WTC11 (cell line): ENCODE data around the gene SORL1. TPM values are rescaled to one million over a fixed set of nuclear protein-coding genes. Genes with fewer than 3 reads are reported as not detected.
A peak's percentile ranks its signal among the peaks of the same experiment; 100 is the strongest.

Experiments
- ATAC-seq: fragments of 200-7000 bp; cut with Tn5 transposase; 2 replicates; pipeline ENCODE4 v1.10.0; 2021; ENCODE audit warnings: mild to moderate bottlenecking, moderate library complexity
- CTCF ChIA-PET: fragments of 300-600 bp; sonication (Branson Sonifier 250); formaldehyde crosslinking; loops from one replicate; lab custom pipeline; 2021; ENCODE audit warnings: antibody characterized with exemption; lab: Charles Lee
- POLR2A ChIA-PET: fragments of 350-600 bp; sonication (Branson Sonifier 250); formaldehyde crosslinking; loops from one replicate; lab custom pipeline; 2021; ENCODE audit warnings: antibody characterized with exemption; lab: Charles Lee
- DNase-seq: peaks from one replicate; pipeline ENCODE4 v3.0.0; 2021; ENCODE audit warnings: low spot score
- H3K27ac Mint-ChIP-seq: 2 replicates; pipeline ENCODE4 v1.8.0; 2021; ENCODE audit warnings: mixed read lengths
- H3K27me3 Mint-ChIP-seq: 2 replicates; pipeline ENCODE4 v1.8.0; 2021; ENCODE audit warnings: low read depth, mild to moderate bottlenecking, moderate library complexity, mixed read lengths
- H3K36me3 Mint-ChIP-seq: 2 replicates; pipeline ENCODE4 v1.8.0; 2021; ENCODE audit warnings: mixed read lengths
- H3K4me1 Mint-ChIP-seq: 2 replicates; pipeline ENCODE4 v1.8.0; 2022; ENCODE audit warnings: mixed read lengths
- H3K4me3 Mint-ChIP-seq: 2 replicates; pipeline ENCODE4 v1.8.0; 2021; ENCODE audit warnings: mild to moderate bottlenecking, moderate library complexity, mixed read lengths
- H3K9me3 Mint-ChIP-seq: 2 replicates; pipeline ENCODE4 v1.8.0; 2021; ENCODE audit warnings: mixed read lengths
- CREB1 ChIP-seq: sonication (generic); formaldehyde crosslinking; IDR thresholded peaks from 2 replicates; pipeline ENCODE4 v1.8.0; 2023; ENCODE audit warnings: mild to moderate bottlenecking, missing genetic modification reagents
- CREM ChIP-seq: sonication (generic); formaldehyde crosslinking; IDR thresholded peaks from 2 replicates; pipeline ENCODE4 v1.8.1; 2022; ENCODE audit warnings: mild to moderate bottlenecking, missing genetic modification reagents, moderate library complexity
- EMX1 ChIP-seq: fragments of 250-450 bp; sonication (Bioruptor Pico); IDR thresholded peaks from 2 replicates; pipeline ENCODE4 v1.8.0; 2021; ENCODE audit warnings: mild to moderate bottlenecking
- ESRRA ChIP-seq: sonication (generic); formaldehyde crosslinking; IDR thresholded peaks from 2 replicates; pipeline ENCODE4 v1.8.1; 2022; ENCODE audit warnings: mild to moderate bottlenecking, missing genetic modification reagents, borderline replicate concordance
- ETV6 ChIP-seq: sonication (generic); formaldehyde crosslinking; IDR thresholded peaks from 2 replicates; pipeline ENCODE4 v1.8.1; 2022; ENCODE audit warnings: mild to moderate bottlenecking, missing genetic modification reagents
- GTF2I ChIP-seq: fragments of 250-450 bp; sonication (Bioruptor Pico); conservative IDR thresholded peaks from 2 replicates; pipeline ENCODE4 v1.4.0; 2021; ENCODE audit warnings: mild to moderate bottlenecking
- IRF2 ChIP-seq: sonication (generic); formaldehyde crosslinking; IDR thresholded peaks from 2 replicates; pipeline ENCODE4 v1.8.0; 2022; ENCODE audit warnings: low read depth, missing genetic modification reagents, borderline replicate concordance
- KAT7 ChIP-seq: sonication (generic); formaldehyde crosslinking; IDR thresholded peaks from 2 replicates; pipeline ENCODE4 v1.8.1; 2023; ENCODE audit warnings: missing genetic modification reagents, mild to moderate bottlenecking, borderline replicate concordance
- MXD4 ChIP-seq: fragments of 250-450 bp; sonication (Bioruptor Pico); IDR thresholded peaks from 2 replicates; pipeline ENCODE4 v1.8.0; 2021; ENCODE audit warnings: mild to moderate bottlenecking, moderate library complexity, borderline replicate concordance
- NFATC4 ChIP-seq: fragments of 250-450 bp; sonication (Bioruptor Pico); IDR thresholded peaks from 2 replicates; pipeline ENCODE4 v1.9.0; 2021; ENCODE audit warnings: mild to moderate bottlenecking
- TCF7 ChIP-seq: sonication (generic); formaldehyde crosslinking; IDR thresholded peaks from 2 replicates; pipeline ENCODE4 v1.8.0; 2022; ENCODE audit warnings: mild to moderate bottlenecking, low read depth, missing genetic modification reagents, moderate library complexity
- ZNF317 ChIP-seq: sonication (generic); formaldehyde crosslinking; IDR thresholded peaks from 2 replicates; pipeline ENCODE4 v1.8.1; 2023; ENCODE audit warnings: low read depth, mild to moderate bottlenecking, moderate library complexity, missing genetic modification reagents, borderline replicate concordance
- total RNA-seq: library from RNA; stranded (reverse); gene quantifications from 3 replicates; pipeline ENCODE4 v1.2.3, GENCODE V29; 2021
- TF ChIP-seq, protein P1 (sequence below): sonication (generic); formaldehyde crosslinking; IDR thresholded peaks from 2 replicates; pipeline ENCODE4 v1.8.1; 2023; ENCODE audit warnings: mild to moderate bottlenecking, missing genetic modification reagents, borderline replicate concordance
- TF ChIP-seq, protein P2 (sequence below): sonication (generic); formaldehyde crosslinking; IDR thresholded peaks from 2 replicates; pipeline ENCODE4 v1.8.0; 2022; ENCODE audit warnings: mild to moderate bottlenecking, missing genetic modification reagents
- TF ChIP-seq, protein P3 (sequence below): sonication (generic); formaldehyde crosslinking; IDR thresholded peaks from 2 replicates; pipeline ENCODE4 v1.8.1; 2023; ENCODE audit warnings: mild to moderate bottlenecking, missing genetic modification reagents
- TF ChIP-seq, protein P4 (sequence below): sonication (generic); formaldehyde crosslinking; IDR thresholded peaks from 2 replicates; pipeline ENCODE4 v1.8.0; 2023; ENCODE audit warnings: mild to moderate bottlenecking, missing genetic modification reagents
- TF ChIP-seq, protein P5 (sequence below): sonication (generic); formaldehyde crosslinking; IDR thresholded peaks from 2 replicates; pipeline ENCODE4 v1.8.1; 2023; ENCODE audit warnings: mild to moderate bottlenecking, moderate library complexity, missing genetic modification reagents

SORL1 gene
- total RNA-seq, 1 experiment from 2014 or later, result 87.1 TPM

DNA sequence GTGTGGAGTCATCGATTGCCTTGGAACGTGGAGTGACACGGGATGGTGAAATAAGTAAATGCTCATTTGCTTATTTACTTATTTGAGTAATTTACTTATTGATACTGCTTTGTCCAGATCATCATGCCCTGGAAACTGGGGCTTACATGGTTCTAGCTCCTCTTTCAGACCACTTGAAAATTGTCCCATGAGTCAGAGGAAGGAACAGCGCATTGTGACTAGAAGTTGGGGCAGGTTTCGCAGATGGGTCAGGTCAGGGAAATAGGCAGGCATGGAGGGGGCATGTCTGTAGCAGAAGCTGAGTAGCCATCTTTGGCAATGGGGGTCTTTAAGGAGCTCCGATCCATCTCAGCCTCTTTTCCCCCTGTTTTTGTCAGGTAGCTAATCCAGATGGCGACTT is 104.8 kb downstream of the SORL1 start:
- no peak overlapping the region for H3K4me3 Mint-ChIP-seq
- no peaks in the 10 kb centered on the region for H3K9me3 Mint-ChIP-seq
- ATAC-seq, result no peak
- POLR2A ChIA-PET, result no interaction called here
- no peak overlapping the region for H3K27ac Mint-ChIP-seq
- H3K36me3 Mint-ChIP-seq, result peaks cover 62% of the 10 kb centered on the region
- CTCF ChIA-PET, result interaction anchor here (1.0 kb wide), 1 partner anchor 110 kb away, joined by 3 read pairs; no protein-coding TSS in a partner anchor
- no peaks in the 10 kb centered on the region for H3K4me1 Mint-ChIP-seq
- no peak for DNase-seq
- no peaks in the 10 kb centered on the region for H3K27me3 Mint-ChIP-seq
- TF ChIP-seq MXD4 (CRISPR knock-in tag) (no peak), NFATC4 (CRISPR knock-in tag) (no peak)

DNA sequence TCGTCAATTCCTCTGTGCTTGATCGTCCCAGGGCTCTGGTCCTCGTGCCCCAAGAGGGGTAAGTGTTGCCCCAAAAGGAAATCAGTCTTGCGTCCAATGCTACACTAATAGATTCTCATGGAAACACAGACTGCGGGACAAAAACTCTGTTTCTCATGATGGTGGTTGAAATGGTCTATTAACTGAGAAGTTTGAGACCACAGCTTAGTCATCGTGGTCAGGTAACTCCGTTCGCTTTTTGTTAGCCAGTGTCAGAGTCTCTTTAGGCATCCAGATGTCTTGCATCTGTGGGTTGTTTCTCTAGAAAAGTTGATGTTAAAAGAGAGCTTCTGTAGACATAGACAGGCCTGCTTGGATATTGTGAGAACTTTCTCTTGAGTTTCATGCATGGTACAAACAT is 105.2 kb downstream of the SORL1 start:
- CTCF ChIA-PET, result interaction anchor here (1.0 kb wide), 1 partner anchor 111 kb away, joined by 3 read pairs; no protein-coding TSS in a partner anchor

DNA sequence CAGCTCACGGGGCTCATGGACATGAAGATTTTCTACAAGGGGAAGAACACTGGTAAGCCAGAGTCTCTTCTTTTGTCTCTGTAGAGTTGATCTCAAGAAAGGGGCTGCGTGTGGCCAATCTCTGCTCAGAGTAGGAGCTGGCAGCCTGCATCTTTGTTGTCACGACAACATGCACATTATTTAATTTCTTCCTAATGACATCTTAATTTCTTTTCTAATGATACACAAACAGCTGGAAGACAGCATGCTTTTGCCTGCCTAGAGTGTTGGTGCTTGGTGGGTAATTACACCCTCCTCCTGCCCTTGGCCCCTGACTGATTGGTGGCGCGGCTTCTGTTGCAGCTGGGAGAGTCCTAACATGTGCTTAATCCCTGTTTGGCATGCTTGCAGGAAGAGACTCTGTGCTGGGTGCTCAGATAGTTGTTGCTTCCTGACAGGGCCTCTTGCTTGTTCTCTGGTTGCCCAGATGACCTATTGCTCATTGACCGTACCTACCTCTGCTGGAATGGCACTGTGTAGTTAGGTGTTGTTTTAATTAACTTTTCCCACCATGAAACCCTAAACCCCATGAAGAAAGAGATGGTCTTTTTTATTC is 107.6 kb downstream of the SORL1 start:
- DNase-seq (no peak), ATAC-seq (no peak)
- Mint-ChIP-seq H3K4me3 (no peak overlapping the region), H3K27me3 (no peaks in the 10 kb centered on the region), H3K36me3 (peaks cover 51% of the 10 kb centered on the region), H3K9me3 (no peaks in the 10 kb centered on the region), H3K27ac (no peak overlapping the region), H3K4me1 (peaks cover 9% of the 10 kb centered on the region)
- POLR2A ChIA-PET, result interaction anchor here (0.7 kb wide), 2 partner anchors 13 to 1164 kb away, joined by 3 read pairs; no protein-coding TSS in a partner anchor
- CTCF ChIA-PET, result no interaction called here
- TF ChIP-seq CREB1 (no peak), GTF2I (CRISPR knock-in tag) (no peak), ZNF317 (CRISPR knock-in tag) (no peak), IRF2 (CRISPR knock-in tag) (no peak), CREM (CRISPR knock-in tag) (no peak), KAT7 (no peak), NFATC4 (CRISPR knock-in tag) (no peak)
- TF ChIP-seq, protein P1, sequence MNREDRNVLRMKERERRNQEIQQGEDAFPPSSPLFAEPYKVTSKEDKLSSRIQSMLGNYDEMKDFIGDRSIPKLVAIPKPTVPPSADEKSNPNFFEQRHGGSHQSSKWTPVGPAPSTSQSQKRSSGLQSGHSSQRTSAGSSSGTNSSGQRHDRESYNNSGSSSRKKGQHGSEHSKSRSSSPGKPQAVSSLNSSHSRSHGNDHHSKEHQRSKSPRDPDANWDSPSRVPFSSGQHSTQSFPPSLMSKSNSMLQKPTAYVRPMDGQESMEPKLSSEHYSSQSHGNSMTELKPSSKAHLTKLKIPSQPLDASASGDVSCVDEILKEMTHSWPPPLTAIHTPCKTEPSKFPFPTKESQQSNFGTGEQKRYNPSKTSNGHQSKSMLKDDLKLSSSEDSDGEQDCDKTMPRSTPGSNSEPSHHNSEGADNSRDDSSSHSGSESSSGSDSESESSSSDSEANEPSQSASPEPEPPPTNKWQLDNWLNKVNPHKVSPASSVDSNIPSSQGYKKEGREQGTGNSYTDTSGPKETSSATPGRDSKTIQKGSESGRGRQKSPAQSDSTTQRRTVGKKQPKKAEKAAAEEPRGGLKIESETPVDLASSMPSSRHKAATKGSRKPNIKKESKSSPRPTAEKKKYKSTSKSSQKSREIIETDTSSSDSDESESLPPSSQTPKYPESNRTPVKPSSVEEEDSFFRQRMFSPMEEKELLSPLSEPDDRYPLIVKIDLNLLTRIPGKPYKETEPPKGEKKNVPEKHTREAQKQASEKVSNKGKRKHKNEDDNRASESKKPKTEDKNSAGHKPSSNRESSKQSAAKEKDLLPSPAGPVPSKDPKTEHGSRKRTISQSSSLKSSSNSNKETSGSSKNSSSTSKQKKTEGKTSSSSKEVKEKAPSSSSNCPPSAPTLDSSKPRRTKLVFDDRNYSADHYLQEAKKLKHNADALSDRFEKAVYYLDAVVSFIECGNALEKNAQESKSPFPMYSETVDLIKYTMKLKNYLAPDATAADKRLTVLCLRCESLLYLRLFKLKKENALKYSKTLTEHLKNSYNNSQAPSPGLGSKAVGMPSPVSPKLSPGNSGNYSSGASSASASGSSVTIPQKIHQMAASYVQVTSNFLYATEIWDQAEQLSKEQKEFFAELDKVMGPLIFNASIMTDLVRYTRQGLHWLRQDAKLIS (CRISPR knock-in tag), result no peak
- TF ChIP-seq, protein P2, sequence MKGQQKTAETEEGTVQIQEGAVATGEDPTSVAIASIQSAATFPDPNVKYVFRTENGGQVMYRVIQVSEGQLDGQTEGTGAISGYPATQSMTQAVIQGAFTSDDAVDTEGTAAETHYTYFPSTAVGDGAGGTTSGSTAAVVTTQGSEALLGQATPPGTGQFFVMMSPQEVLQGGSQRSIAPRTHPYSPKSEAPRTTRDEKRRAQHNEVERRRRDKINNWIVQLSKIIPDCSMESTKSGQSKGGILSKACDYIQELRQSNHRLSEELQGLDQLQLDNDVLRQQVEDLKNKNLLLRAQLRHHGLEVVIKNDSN (CRISPR knock-in tag), result no peak

More for the DNA sequence above, 105.2 kb downstream of the SORL1 start:
- H3K9me3 Mint-ChIP-seq, result no peaks in the 10 kb centered on the region
- no peak overlapping the region for H3K4me3 Mint-ChIP-seq
- peaks cover 65% of the 10 kb centered on the region for H3K36me3 Mint-ChIP-seq
- no peaks in the 10 kb centered on the region for H3K4me1 Mint-ChIP-seq
- ATAC-seq, result no peak
- TF ChIP-seq ETV6 (CRISPR knock-in tag), result no peak
- no peak for TF ChIP-seq IRF2 (CRISPR knock-in tag)
- no peak for TF ChIP-seq TCF7
- no peak for TF ChIP-seq EMX1 (CRISPR knock-in tag)
- TF ChIP-seq, protein P3, sequence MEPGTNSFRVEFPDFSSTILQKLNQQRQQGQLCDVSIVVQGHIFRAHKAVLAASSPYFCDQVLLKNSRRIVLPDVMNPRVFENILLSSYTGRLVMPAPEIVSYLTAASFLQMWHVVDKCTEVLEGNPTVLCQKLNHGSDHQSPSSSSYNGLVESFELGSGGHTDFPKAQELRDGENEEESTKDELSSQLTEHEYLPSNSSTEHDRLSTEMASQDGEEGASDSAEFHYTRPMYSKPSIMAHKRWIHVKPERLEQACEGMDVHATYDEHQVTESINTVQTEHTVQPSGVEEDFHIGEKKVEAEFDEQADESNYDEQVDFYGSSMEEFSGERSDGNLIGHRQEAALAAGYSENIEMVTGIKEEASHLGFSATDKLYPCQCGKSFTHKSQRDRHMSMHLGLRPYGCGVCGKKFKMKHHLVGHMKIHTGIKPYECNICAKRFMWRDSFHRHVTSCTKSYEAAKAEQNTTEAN (CRISPR knock-in tag), result no peak
- TF ChIP-seq, protein P4, sequence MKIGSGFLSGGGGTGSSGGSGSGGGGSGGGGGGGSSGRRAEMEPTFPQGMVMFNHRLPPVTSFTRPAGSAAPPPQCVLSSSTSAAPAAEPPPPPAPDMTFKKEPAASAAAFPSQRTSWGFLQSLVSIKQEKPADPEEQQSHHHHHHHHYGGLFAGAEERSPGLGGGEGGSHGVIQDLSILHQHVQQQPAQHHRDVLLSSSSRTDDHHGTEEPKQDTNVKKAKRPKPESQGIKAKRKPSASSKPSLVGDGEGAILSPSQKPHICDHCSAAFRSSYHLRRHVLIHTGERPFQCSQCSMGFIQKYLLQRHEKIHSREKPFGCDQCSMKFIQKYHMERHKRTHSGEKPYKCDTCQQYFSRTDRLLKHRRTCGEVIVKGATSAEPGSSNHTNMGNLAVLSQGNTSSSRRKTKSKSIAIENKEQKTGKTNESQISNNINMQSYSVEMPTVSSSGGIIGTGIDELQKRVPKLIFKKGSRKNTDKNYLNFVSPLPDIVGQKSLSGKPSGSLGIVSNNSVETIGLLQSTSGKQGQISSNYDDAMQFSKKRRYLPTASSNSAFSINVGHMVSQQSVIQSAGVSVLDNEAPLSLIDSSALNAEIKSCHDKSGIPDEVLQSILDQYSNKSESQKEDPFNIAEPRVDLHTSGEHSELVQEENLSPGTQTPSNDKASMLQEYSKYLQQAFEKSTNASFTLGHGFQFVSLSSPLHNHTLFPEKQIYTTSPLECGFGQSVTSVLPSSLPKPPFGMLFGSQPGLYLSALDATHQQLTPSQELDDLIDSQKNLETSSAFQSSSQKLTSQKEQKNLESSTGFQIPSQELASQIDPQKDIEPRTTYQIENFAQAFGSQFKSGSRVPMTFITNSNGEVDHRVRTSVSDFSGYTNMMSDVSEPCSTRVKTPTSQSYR (CRISPR knock-in tag), result no peak
- TF ChIP-seq, protein P5, sequence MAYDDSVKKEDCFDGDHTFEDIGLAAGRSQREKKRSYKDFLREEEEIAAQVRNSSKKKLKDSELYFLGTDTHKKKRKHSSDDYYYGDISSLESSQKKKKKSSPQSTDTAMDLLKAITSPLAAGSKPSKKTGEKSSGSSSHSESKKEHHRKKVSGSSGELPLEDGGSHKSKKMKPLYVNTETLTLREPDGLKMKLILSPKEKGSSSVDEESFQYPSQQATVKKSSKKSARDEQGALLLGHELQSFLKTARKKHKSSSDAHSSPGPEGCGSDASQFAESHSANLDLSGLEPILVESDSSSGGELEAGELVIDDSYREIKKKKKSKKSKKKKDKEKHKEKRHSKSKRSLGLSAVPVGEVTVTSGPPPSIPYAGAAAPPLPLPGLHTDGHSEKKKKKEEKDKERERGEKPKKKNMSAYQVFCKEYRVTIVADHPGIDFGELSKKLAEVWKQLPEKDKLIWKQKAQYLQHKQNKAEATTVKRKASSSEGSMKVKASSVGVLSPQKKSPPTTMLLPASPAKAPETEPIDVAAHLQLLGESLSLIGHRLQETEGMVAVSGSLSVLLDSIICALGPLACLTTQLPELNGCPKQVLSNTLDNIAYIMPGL (CRISPR knock-in tag), result no peak
- no peak for TF ChIP-seq ESRRA (CRISPR knock-in tag)
- DNase-seq, result no peak
- POLR2A ChIA-PET, result no interaction called here
- 0 out of 2 replicates have a peak overlapping the region, but pooled peaks have one; percentile 34 for H3K27ac Mint-ChIP-seq
- H3K27me3 Mint-ChIP-seq, result no peaks in the 10 kb centered on the region
